NCI-H774 (cell line): ENCODE data around the gene PIPOX.

Source experiments
- DNase-seq: peaks from one replicate; lab custom pipeline; 2025; lab: John Stamatoyannopoulos, UW

The PIPOX gene

GRCh38 chr17:29099527-29099926 is 56.6 kb downstream of the PIPOX start:
- no peak for DNase-seq

GRCh38 chr17:29100296-29100695 is 57.4 kb downstream of the PIPOX start:
- DNase-seq, result no peak

GRCh38 chr17:29102046-29102445 is 59.1 kb downstream of the PIPOX start:
- no peak for DNase-seq

GRCh38 chr17:29102741-29103181 is 59.8 kb downstream of the PIPOX start:
- no peak for DNase-seq

GRCh38 chr17:29103341-29103740 is 60.4 kb downstream of the PIPOX start:
- no peak for DNase-seq
